Stomach (tissue), 4 donors: Measurements from ENCODE around the gene MAP3K7CL.

Experiments
- POLR2A ChIP-seq, 4 donors: fragments of 450-650 bp; IDR thresholded peaks; one replicate each; pipeline ENCODE4 v1.6.1; 2016; ENCODE audit warnings: antibody characterized with exemption in 4 of 4, control low read depth in 2 of 4, mild to moderate bottlenecking in 1 of 4, moderate library complexity in 1 of 4
- POLR2AphosphoS5 ChIP-seq, 3 donors: sonication (generic); formaldehyde crosslinking; IDR thresholded peaks; one replicate each; pipeline ENCODE4 v1.6.1; 2016; ENCODE audit warnings: antibody characterized with exemption in 3 of 3
- TF ChIP-seq, protein P1 (sequence below), 7 experiments: fragments of 450-650 bp in 4 of 7; fragments of 200-600 bp in 3 of 7; sonication (generic) in 3 of 7; IDR thresholded peaks; one replicate each; pipeline ENCODE4 v1.5.1; 2016 to 2019; ENCODE audit warnings: antibody characterized with exemption in 7 of 7, control low read depth in 2 of 7, mild to moderate bottlenecking in 1 of 7

DNA sequence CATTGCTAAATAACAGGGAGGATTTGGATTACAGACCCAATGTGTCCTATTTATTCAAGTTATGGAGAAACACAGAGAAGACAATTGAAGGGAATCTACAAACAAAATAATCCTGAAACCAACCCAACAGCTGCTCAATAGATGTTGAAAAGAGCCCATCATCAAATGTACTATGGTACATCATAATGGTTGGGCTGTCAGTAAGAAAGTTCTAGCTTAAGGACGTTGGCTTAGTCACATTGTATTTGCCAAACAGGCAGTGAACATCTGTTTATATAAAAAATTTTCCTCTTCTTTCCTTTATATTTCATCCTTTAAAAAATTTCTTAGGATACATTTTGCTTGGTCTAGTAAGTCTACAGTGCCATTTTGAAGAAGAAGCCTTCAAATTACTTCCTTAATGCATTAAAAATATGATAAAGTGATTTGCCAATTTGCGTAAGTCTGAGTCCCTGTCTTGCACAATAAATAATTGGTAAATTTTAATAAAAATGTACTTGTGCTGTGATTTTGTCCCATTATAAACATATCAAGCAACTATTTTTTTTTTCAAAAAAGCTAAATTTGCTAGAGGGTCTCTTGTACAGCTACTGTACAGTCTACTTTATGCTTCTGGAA lies 14.4 kb downstream of the MAP3K7CL start:
- TF ChIP-seq POLR2AphosphoS5 (IDR thresholded peaks at IDR 0.05): no peak
- no peak for TF ChIP-seq POLR2A (IDR thresholded peaks at IDR 0.05)
- TF ChIP-seq, protein P1, sequence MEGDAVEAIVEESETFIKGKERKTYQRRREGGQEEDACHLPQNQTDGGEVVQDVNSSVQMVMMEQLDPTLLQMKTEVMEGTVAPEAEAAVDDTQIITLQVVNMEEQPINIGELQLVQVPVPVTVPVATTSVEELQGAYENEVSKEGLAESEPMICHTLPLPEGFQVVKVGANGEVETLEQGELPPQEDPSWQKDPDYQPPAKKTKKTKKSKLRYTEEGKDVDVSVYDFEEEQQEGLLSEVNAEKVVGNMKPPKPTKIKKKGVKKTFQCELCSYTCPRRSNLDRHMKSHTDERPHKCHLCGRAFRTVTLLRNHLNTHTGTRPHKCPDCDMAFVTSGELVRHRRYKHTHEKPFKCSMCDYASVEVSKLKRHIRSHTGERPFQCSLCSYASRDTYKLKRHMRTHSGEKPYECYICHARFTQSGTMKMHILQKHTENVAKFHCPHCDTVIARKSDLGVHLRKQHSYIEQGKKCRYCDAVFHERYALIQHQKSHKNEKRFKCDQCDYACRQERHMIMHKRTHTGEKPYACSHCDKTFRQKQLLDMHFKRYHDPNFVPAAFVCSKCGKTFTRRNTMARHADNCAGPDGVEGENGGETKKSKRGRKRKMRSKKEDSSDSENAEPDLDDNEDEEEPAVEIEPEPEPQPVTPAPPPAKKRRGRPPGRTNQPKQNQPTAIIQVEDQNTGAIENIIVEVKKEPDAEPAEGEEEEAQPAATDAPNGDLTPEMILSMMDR (IDR thresholded peaks at IDR 0.05): no peak
